Activated naive CD8-positive, alpha-beta T cell treated with anti-CD3 and anti-CD28 coated beads for 36 hours (primary cell): ENCODE data around the gene ACTR6. TPM values are rescaled to one million over a fixed set of nuclear protein-coding genes. Genes with fewer than 3 reads are reported as not detected.
"Not testable (repeated sequence)": the region's sequence is repeated elsewhere in the genome, so short reads cannot be mapped to it uniquely, and the experiment has no call there.

Experiments
- DNase-seq: peaks from one replicate; pipeline ENCODE4 v3.0.0; 2021
- H3K27ac Mint-ChIP-seq: one replicate; pipeline ENCODE4 v1.8.0; 2022; ENCODE audit warnings: mild to moderate bottlenecking, moderate library complexity, mixed read lengths
- H3K27me3 Mint-ChIP-seq: one replicate; pipeline ENCODE4 v1.8.0; 2022; ENCODE audit warnings: mild to moderate bottlenecking, mixed read lengths
- H3K36me3 Mint-ChIP-seq: one replicate; pipeline ENCODE4 v1.8.0; 2021; ENCODE audit warnings: mild to moderate bottlenecking, mixed read lengths
- H3K4me1 Mint-ChIP-seq: one replicate; pipeline ENCODE4 v1.8.0; 2021; ENCODE audit warnings: mixed read lengths
- H3K4me3 Mint-ChIP-seq: one replicate; pipeline ENCODE4 v1.8.0; 2022; ENCODE audit warnings: mild to moderate bottlenecking, moderate library complexity, mixed read lengths
- H3K9me3 Mint-ChIP-seq: one replicate; pipeline ENCODE4 v1.8.0; 2022; ENCODE audit warnings: mixed read lengths
- total RNA-seq, 2 experiments: library from RNA; stranded (reverse); gene quantifications; one replicate each; pipeline ENCODE4 v1.2.3, GENCODE V29; 2021

The ACTR6 gene
- total RNA-seq, 2 experiments from 2014 or later: 27.1 to 27.9 TPM

DNA sequence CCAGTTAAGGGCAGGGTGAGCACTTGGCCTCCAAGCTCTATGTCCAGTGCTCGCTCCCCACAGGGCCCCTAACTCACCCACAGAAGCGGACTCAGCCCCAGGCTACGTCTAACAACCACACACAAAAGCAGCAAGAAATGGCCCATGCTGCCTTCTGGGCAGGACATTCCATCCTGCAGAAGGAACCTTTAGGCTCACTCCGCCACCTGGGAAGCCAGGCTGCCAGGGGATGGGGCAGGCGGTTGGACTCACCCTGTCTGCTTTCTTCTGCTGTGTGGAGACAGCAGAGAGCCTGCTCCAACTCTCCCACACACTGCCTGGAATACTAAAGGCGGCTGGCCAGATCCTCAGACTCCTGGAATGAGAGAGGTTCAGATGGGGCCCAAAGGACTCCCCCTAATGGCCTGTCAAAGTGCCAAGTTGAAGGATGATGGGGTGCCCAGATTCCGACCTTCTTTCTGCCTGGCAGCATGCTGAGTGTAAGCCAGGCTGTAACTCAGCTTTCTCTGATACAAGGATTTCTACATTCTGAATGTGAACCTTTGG lies 30.2 kb upstream of the ACTR6 start:
- Mint-ChIP-seq H3K4me1 (no peaks in the 10 kb centered on the region), H3K27me3 (no peaks in the 10 kb centered on the region), H3K4me3 (no peak overlapping the region), H3K9me3 (no peaks in the 10 kb centered on the region), H3K36me3 (peaks cover 6% of the 10 kb centered on the region), H3K27ac (no peak overlapping the region)
- no peak for DNase-seq

DNA sequence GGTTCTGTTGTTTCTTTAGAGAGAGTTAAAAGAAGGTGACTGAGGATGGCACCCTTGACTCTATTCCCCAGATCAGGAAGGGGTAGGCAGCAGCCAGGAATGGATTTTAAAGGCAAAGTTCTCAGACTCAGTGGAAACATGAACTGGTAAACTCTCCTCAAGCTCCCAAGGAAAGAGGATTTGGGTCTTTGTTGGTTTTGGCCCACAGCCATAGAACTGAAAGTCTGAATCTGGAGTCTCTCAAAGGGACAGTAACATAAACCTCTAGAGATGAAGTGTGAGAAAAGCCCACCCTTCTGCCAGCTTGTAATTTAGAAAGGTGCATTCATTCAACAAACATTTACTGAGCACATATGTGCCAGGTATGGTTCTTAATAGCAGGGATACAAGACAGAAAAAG lies 29.4 kb upstream of the ACTR6 start:
- Mint-ChIP-seq H3K4me3 (no peak overlapping the region), H3K9me3 (no peaks in the 10 kb centered on the region), H3K27me3 (no peaks in the 10 kb centered on the region), H3K4me1 (no peaks in the 10 kb centered on the region), H3K36me3 (peaks cover 6% of the 10 kb centered on the region), H3K27ac (no peak overlapping the region)
- no peak for DNase-seq

- Mint-ChIP-seq H3K4me3 (no peak overlapping the region), H3K27ac (no peak overlapping the region), H3K27me3 (no peaks in the 10 kb centered on the region), H3K9me3 (no peaks in the 10 kb centered on the region), H3K36me3 (peaks cover 9% of the 10 kb centered on the region), H3K4me1 (no peaks in the 10 kb centered on the region)
- DNase-seq: no peak
These were observed 27.5 kb upstream of the ACTR6 start for GRCh38 chr12:100173111-100173510.

DNA sequence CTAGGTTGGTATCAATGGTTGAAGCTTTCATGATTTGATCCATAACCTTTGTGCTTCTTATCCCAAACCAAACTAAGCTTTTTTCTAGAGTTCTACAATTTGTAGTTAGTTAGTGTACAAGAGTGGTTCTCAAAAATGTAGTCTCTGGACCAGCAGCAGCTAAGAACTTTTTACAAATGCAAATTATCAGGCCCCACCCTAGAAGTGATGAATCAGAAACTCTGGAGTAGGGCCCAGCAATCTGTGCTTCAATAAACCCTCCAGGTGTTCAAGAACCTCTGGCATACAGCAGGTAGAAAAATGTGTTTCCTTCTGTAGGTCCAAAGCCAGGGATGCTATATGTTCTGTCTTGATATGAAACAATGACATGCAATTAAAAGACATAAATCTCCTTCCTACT lies 26.1 kb upstream of the ACTR6 start:
- H3K4me1 Mint-ChIP-seq: no peaks in the 10 kb centered on the region
- DNase-seq: no peak
- H3K27me3 Mint-ChIP-seq: no peaks in the 10 kb centered on the region
- H3K36me3 Mint-ChIP-seq: peaks cover 13% of the 10 kb centered on the region
- H3K27ac Mint-ChIP-seq: no peak overlapping the region
- no peak overlapping the region for H3K4me3 Mint-ChIP-seq
- no peaks in the 10 kb centered on the region for H3K9me3 Mint-ChIP-seq

- DNase-seq, H3K9me3 Mint-ChIP-seq, H3K4me3 Mint-ChIP-seq, H3K27me3 Mint-ChIP-seq, H3K27ac Mint-ChIP-seq, H3K4me1 Mint-ChIP-seq: not testable (repeated sequence)
- H3K36me3 Mint-ChIP-seq: peaks cover 21% of the 10 kb centered on the region
These were observed 24.1 kb upstream of the ACTR6 start for GRCh38 chr12:100176493-100176892.

- Mint-ChIP-seq H3K4me1 (no peaks in the 10 kb centered on the region), H3K27ac (no peak overlapping the region), H3K27me3 (no peaks in the 10 kb centered on the region), H3K9me3 (no peaks in the 10 kb centered on the region), H3K36me3 (peaks cover 18% of the 10 kb centered on the region), H3K4me3 (no peak overlapping the region)
- no peak for DNase-seq
These were observed 21.4 kb upstream of the ACTR6 start for GRCh38 chr12:100179252-100179651.

- Mint-ChIP-seq H3K27ac (no peak overlapping the region), H3K4me3 (no peak overlapping the region), H3K27me3 (no peaks in the 10 kb centered on the region), H3K36me3 (peaks cover 19% of the 10 kb centered on the region), H3K9me3 (no peaks in the 10 kb centered on the region), H3K4me1 (no peaks in the 10 kb centered on the region)
- DNase-seq: no peak
These were observed 16.0 kb upstream of the ACTR6 start for GRCh38 chr12:100184549-100185145.

- Mint-ChIP-seq H3K36me3 (peaks cover 23% of the 10 kb centered on the region), H3K27ac (no peak overlapping the region), H3K27me3 (no peaks in the 10 kb centered on the region), H3K4me3 (no peak overlapping the region), H3K4me1 (no peaks in the 10 kb centered on the region), H3K9me3 (no peaks in the 10 kb centered on the region)
- no peak for DNase-seq
These were observed 15.2 kb upstream of the ACTR6 start for GRCh38 chr12:100185361-100185894.

GRCh38 chr12:100186071-100186470 lies 14.5 kb upstream of the ACTR6 start:
- Mint-ChIP-seq H3K27ac (no peak overlapping the region), H3K4me1 (no peaks in the 10 kb centered on the region), H3K36me3 (peaks cover 18% of the 10 kb centered on the region), H3K27me3 (no peaks in the 10 kb centered on the region), H3K9me3 (no peaks in the 10 kb centered on the region), H3K4me3 (no peak overlapping the region)
- no peak for DNase-seq

- Mint-ChIP-seq H3K27ac (no peak overlapping the region), H3K9me3 (no peaks in the 10 kb centered on the region), H3K36me3 (peaks cover 18% of the 10 kb centered on the region), H3K27me3 (no peaks in the 10 kb centered on the region), H3K4me3 (no peak overlapping the region), H3K4me1 (no peaks in the 10 kb centered on the region)
- no peak for DNase-seq
These were observed 13.5 kb upstream of the ACTR6 start for GRCh38 chr12:100187068-100187467.

DNA sequence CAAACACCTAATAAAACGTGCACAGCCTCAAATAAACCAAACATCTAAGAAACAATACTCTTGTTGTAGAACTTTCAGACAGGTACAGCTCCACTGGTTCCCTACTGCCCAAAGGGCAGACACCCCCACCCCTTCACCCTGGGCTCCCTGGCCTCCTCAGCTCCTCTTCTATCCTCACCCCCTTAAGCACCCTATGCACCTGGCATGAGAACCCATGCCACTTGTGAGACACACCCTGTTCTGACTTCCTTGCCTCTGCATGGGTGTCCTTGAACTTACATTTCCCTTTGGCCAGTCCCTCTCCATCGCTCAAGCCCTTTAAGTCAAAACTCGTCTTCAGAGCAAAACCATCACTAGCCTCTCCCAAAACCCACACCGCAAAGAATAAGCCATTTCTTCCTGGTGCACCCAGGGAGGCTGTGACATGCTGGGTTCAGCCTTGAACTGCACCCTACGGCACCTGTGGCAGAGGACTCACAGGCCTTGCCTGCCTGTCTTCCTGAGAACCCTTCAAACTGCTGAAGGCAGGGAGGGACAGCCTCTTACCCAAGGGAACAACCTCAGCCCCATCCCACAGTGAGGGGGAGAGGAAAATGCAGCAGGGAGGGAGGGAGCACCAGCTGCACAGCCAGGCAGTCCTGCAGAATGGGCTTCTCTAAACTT lies 12.6 kb upstream of the ACTR6 start:
- no peak overlapping the region for H3K4me3 Mint-ChIP-seq
- no peaks in the 10 kb centered on the region for H3K9me3 Mint-ChIP-seq
- no peak for DNase-seq
- H3K27ac Mint-ChIP-seq: no peak overlapping the region
- H3K27me3 Mint-ChIP-seq: no peaks in the 10 kb centered on the region
- peaks cover 21% of the 10 kb centered on the region for H3K36me3 Mint-ChIP-seq
- no peaks in the 10 kb centered on the region for H3K4me1 Mint-ChIP-seq

- not testable (repeated sequence) for H3K27ac Mint-ChIP-seq, H3K9me3 Mint-ChIP-seq
These were observed 11.6 kb upstream of the ACTR6 start for GRCh38 chr12:100188888-100189635.

GRCh38 chr12:100189636-100190394 lies 10.8 kb upstream of the ACTR6 start:
- no peak for DNase-seq
- Mint-ChIP-seq H3K27me3 (no peaks in the 10 kb centered on the region), H3K27ac (no peak overlapping the region), H3K4me3 (no peak overlapping the region), H3K9me3 (no peaks in the 10 kb centered on the region), H3K36me3 (peaks cover 31% of the 10 kb centered on the region), H3K4me1 (no peaks in the 10 kb centered on the region)

More at GRCh38 chr12:100188888-100189635, 11.6 kb upstream of the ACTR6 start:
- H3K4me3 Mint-ChIP-seq, DNase-seq, H3K27me3 Mint-ChIP-seq, H3K4me1 Mint-ChIP-seq: not testable (repeated sequence)
- peaks cover 24% of the 10 kb centered on the region for H3K36me3 Mint-ChIP-seq

GRCh38 chr12:100193085-100193484 lies 7.5 kb upstream of the ACTR6 start:
- H3K4me1 Mint-ChIP-seq: peaks cover 1% of the 10 kb centered on the region
- H3K9me3 Mint-ChIP-seq: no peaks in the 10 kb centered on the region

GRCh38 chr12:100197486-100197885 lies 3.1 kb upstream of the ACTR6 start:
- H3K4me3 Mint-ChIP-seq: no peak overlapping the region
- peaks cover 18% of the 10 kb centered on the region for H3K4me1 Mint-ChIP-seq
- H3K36me3 Mint-ChIP-seq: peaks cover 25% of the 10 kb centered on the region
- no peaks in the 10 kb centered on the region for H3K27me3 Mint-ChIP-seq
- no peaks in the 10 kb centered on the region for H3K9me3 Mint-ChIP-seq
- DNase-seq: no peak
- H3K27ac Mint-ChIP-seq: no peak overlapping the region

More at GRCh38 chr12:100193085-100193484, 7.5 kb upstream of the ACTR6 start:
- Mint-ChIP-seq H3K27ac (no peak overlapping the region), H3K27me3 (no peaks in the 10 kb centered on the region), H3K36me3 (peaks cover 38% of the 10 kb centered on the region), H3K4me3 (no peak overlapping the region)
- no peak for DNase-seq
